Measurements from ENCODE around the gene DUSP16. TPM values are rescaled to one million over a fixed set of nuclear protein-coding genes. Genes with fewer than 3 reads are reported as not detected.

The DUSP16 gene
- total RNA-seq, 1 donor, result 12.1 TPM

DNA sequence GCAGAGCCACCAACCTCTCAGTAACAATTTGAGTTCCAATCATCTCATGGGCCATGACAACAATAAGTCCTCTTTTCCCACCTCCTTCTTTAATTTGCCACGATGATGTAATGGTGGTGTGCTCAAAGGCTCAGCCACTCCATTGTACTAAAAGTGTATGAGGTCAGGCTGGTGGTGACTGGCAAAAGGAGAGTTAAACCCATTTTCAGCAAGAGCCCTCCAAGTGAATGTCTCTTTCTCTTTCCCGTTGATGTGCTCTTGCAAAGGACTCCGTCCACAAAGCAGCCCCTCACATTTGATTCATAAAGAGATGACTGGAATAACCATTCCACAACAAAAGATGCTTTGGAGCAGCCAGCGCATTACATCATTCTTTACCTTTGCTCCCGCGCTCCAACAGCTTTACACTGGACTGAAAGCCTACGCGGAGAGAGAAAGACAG is 41.6 kb downstream of the DUSP16 start:
- no peak for DNase-seq (ENCODE audit: low read depth)
- TF ChIP-seq, protein P1, sequence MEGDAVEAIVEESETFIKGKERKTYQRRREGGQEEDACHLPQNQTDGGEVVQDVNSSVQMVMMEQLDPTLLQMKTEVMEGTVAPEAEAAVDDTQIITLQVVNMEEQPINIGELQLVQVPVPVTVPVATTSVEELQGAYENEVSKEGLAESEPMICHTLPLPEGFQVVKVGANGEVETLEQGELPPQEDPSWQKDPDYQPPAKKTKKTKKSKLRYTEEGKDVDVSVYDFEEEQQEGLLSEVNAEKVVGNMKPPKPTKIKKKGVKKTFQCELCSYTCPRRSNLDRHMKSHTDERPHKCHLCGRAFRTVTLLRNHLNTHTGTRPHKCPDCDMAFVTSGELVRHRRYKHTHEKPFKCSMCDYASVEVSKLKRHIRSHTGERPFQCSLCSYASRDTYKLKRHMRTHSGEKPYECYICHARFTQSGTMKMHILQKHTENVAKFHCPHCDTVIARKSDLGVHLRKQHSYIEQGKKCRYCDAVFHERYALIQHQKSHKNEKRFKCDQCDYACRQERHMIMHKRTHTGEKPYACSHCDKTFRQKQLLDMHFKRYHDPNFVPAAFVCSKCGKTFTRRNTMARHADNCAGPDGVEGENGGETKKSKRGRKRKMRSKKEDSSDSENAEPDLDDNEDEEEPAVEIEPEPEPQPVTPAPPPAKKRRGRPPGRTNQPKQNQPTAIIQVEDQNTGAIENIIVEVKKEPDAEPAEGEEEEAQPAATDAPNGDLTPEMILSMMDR (IDR thresholded peaks at IDR 0.05; ENCODE audit: insufficient read depth, low read depth, low read length), result no peak
- no peak overlapping the region for H3K4me3 ChIP-seq (ENCODE audit: low read depth, low read length)

DNA sequence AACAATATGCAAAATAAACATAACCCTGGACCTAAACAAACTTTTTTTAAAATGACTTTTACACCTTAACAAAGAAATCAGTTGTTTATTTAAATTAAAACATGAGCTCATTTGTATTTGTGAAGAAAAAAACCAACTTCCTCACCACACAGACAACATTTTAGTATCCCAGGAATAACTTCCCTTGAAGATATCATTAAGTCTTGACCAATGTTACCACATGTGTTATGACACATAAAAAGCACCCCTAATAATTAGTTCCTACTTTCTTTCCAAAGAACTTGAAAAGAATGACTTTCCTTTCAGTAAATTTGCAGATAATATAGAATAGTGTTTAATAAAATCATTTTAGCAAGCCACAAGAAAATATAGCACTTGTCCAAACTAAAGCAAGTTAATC is 42.4 kb downstream of the DUSP16 start:
- TF ChIP-seq, protein P1 (IDR thresholded peaks at IDR 0.05; ENCODE audit: insufficient read depth, low read depth, low read length), result no peak
- H3K4me3 ChIP-seq (ENCODE audit: low read depth, low read length), result no peak overlapping the region
- no peak for DNase-seq (ENCODE audit: low read depth)

DNA sequence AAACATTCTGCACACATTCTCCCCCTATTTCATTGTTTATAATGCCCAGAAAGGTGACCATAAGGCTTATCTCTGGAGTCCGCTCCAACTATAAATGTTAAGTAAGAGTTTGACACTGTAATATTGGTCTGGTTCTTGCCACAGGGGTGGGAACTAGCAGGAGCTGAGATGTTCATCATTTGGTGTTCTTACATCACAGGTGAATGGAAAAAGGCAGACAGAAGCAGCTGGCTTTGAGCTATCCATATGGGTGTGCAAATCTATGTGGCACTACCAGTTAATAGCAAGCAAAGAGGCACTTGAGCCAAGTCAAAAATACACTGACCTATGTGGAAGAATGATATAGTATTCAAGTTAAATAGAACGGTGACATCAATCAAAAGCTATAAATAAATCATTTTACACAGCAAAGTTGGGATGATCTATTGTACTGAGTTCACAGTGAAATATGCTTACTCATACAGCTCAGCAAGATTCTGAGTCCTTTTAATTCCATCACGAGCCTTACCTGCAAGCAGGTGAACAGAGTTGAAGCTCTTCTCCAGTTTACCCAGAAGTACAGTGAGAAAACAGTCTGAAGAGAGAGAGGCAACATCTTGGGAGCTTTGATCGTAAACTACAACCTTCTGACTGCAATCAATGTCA is 43.2 kb downstream of the DUSP16 start:
- no peak overlapping the region for H3K4me3 ChIP-seq (ENCODE audit: low read depth, low read length)
- no peak for DNase-seq (ENCODE audit: low read depth)
- TF ChIP-seq, protein P1 (IDR thresholded peaks at IDR 0.05; ENCODE audit: insufficient read depth, low read depth, low read length), result no peak

DNA sequence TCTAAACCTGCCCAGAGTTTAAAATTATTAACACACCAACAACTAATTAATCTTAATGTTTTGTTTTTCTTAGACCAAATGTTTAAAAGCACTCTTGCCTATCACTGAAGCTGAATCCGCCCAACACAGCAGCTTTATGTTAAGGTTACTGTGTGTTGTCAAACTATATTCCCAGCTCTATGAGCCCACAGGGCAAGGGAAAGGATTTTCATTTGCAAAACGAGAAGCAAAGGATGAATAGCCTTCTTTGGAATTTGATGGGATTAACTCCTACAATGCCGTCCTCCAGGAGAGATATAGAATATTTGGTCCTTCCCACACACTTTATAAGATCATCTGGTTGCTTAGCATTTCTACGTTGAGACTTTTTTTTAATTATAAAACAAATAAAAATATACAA is 43.7 kb downstream of the DUSP16 start:
- DNase-seq (ENCODE audit: low read depth), result peak; percentile 16
- TF ChIP-seq, protein P1 (IDR thresholded peaks at IDR 0.05; ENCODE audit: insufficient read depth, low read depth, low read length), result no peak
- no peak overlapping the region for H3K4me3 ChIP-seq (ENCODE audit: low read depth, low read length)

DNA sequence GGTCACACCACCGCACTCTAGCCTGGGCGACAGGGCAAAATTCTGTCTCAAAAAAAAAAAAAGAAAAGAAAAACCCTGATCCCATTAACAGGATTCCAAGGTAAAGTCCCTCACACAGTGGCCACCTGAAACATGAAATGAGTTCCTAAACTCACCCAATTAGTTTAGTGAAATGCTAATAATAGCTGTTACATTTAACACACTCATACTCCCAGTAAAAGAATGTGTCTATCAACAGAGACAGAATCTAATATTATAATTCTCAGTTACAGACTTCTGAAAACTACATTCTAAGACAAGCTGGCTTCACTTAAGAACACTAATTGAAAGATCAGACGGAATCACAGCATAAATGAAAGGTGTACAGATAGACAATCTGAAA is 44.2 kb downstream of the DUSP16 start:
- no peak for DNase-seq (ENCODE audit: low read depth)
- no peak overlapping the region for H3K4me3 ChIP-seq (ENCODE audit: low read depth, low read length)
- TF ChIP-seq, protein P1 (IDR thresholded peaks at IDR 0.05; ENCODE audit: insufficient read depth, low read depth, low read length), result no peak

DNA sequence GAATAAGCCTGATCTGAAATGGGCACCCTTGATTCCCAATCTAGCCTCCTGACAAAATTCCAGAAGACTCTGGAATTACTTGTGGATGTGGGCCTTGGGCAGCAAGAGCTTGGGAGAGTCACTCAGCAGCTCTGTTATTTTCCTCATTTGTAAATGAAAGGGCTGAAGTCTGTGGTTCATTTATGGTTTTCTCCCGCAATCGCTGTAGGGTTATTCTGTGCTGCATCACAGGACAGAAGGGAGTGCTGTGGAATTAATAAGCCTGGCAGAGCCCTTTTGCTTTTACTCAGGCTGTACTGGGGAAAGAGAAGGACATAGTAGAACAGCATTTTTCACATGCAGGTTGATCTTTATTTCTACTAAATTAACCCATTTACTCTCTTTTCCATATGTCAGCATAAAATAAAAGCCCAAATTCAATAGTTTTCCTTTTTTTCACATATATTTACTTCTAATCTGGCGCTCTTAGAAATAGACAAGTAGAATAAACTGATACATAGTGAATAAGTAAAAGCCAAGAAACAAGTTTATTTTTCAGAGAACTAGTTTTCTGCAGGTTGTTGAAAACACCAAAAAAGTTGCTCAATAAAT is 49.2 kb downstream of the DUSP16 start:
- H3K4me3 ChIP-seq (ENCODE audit: low read depth, low read length), result no peak overlapping the region
- TF ChIP-seq, protein P1 (IDR thresholded peaks at IDR 0.05; ENCODE audit: insufficient read depth, low read depth, low read length), result no peak
- no peak for DNase-seq (ENCODE audit: low read depth)

All from fibroblast of villous mesenchyme (primary cell).